K562 (cell line): ENCODE data around the gene POGLUT2. TPM values are rescaled to one million over a fixed set of nuclear protein-coding genes. Genes with fewer than 3 reads are reported as not detected.

Source experiments
- ATAC-seq: fragments of 200-7000 bp; cut with Tn5 transposase; 3 replicates; pipeline ENCODE4 v1.9.1; 2020; ENCODE audit warnings: moderate library complexity
- BruUV-seq: library from RNA; stranded (reverse); fragments of 400-500 nt; replicated peaks from 2 replicates; lab custom pipeline; 2021; lab: Mats Ljungman, UMichigan
- CTCF ChIA-PET: fragments of 300-600 bp; formaldehyde crosslinking; extraction: SDS; loops from one replicate; lab custom pipeline; 2021; ENCODE audit warnings: low intra/inter-chr PET ratio; lab: Yijun Ruan, JAX
- POLR2A ChIA-PET: fragments of 300-600, 350-650 bp; sonication (Branson Sonifier 250); formaldehyde crosslinking; extraction: SDS; loops from one replicate; lab custom pipeline; 2021; ENCODE audit warnings: antibody characterized with exemption, inconsistent platforms; lab: Yijun Ruan, JAX
- DNase-seq, 4 experiments: peaks; one replicate each; pipeline versions ENCODE4 v3.0.0 to v3.0.0-alpha.2; 2011 to 2018; ENCODE audit warnings: low spot score in 3 of 4, mixed read lengths in 3 of 4; ENCODE audit errors: extremely low read depth in 1 of 4
- FAIRE-seq: peaks from 2 replicates; lab custom pipeline; 2011; peaks lifted over from hg19 to GRCh38; lab: Jason Lieb, UNC
- H2AFZ ChIP-seq: 2 replicates; pipeline ENCODE4 v1.6.0; 2011; ENCODE audit warnings: low read depth, low read length, control low read depth, inconsistent platforms
- H3K27ac ChIP-seq: fragments of 200-600 bp; 3 replicates; pipeline ENCODE4 v1.8.0; 2011; ENCODE audit warnings: low read depth, mild to moderate bottlenecking, control low read depth, inconsistent platforms, low read length, moderate library complexity, mixed read lengths; ENCODE audit errors: extremely low read depth
- H3K27me3 ChIP-seq, 2 experiments: fragments of 300-600 bp in 1 of 2; 2 replicates in 1 of 2; 3 replicates in 1 of 2; pipeline versions ENCODE4 v1.6.0 to v1.8.0; 2011; ENCODE audit warnings: inconsistent platforms in 2 of 2, low read length in 2 of 2, mild to moderate bottlenecking in 1 of 2, mixed read lengths in 1 of 2, moderate library complexity in 1 of 2; ENCODE audit not compliant: control insufficient read depth in 2 of 2, insufficient read depth in 2 of 2
- H3K36me3 ChIP-seq: fragments of 300-600 bp; 3 replicates; pipeline ENCODE4 v1.8.0; 2011; ENCODE audit warnings: mild to moderate bottlenecking, low read length, inconsistent platforms; ENCODE audit not compliant: control insufficient read depth, insufficient read depth
- H3K4me1 ChIP-seq, 2 experiments: fragments of 200-600 bp in 1 of 2; replicated peaks in 1 of 2; 2 replicates in 1 of 2; 3 replicates in 1 of 2; pipeline versions ENCODE4 v1.5.1 to v1.8.0; 2011; ENCODE audit warnings: inconsistent platforms in 2 of 2, low read length in 2 of 2, mild to moderate bottlenecking in 1 of 2, mixed read lengths in 1 of 2, moderate library complexity in 1 of 2; ENCODE audit not compliant: control insufficient read depth in 2 of 2, insufficient read depth in 2 of 2
- H3K4me2 ChIP-seq: 2 replicates; pipeline ENCODE4 v1.6.1; 2011; ENCODE audit warnings: low read length, control low read depth, inconsistent platforms, mixed read lengths; ENCODE audit not compliant: insufficient read depth
- H3K4me3 ChIP-seq: fragments of 200-600 bp; sonication (generic), shearing (Covaris generic); 2 replicates; pipeline ENCODE4 v1.5.1; 2016; ENCODE audit warnings: control low read depth, inconsistent platforms
- H3K79me2 ChIP-seq: fragments of 200-600 bp; 3 replicates; pipeline ENCODE4 v1.8.0; 2011; ENCODE audit warnings: low read length, inconsistent platforms; ENCODE audit not compliant: control insufficient read depth, insufficient read depth
- H3K9ac ChIP-seq, 2 experiments: 2 replicates each; pipeline versions ENCODE4 v1.6.0 to v1.6.1; 2011; ENCODE audit warnings: low read depth in 2 of 2, low read length in 2 of 2, control low read depth in 1 of 2, inconsistent platforms in 1 of 2, mild to moderate bottlenecking in 1 of 2, mixed read lengths in 1 of 2; ENCODE audit not compliant: insufficient read depth in 1 of 2
- H3K9me1 ChIP-seq: one replicate; pipeline ENCODE4 v1.6.0; 2011; ENCODE audit warnings: inconsistent platforms, mild to moderate bottlenecking, low read length, moderate library complexity; ENCODE audit not compliant: control insufficient read depth, insufficient read depth
- H3K9me3 ChIP-seq: replicated peaks from 2 replicates; pipeline ENCODE4 v1.5.1; 2011; ENCODE audit warnings: low read depth, low read length, inconsistent platforms; ENCODE audit not compliant: control insufficient read depth, insufficient read depth
- H4K20me1 ChIP-seq: replicated peaks from 2 replicates; pipeline ENCODE4 v1.6.1; 2011; ENCODE audit warnings: low read length, inconsistent platforms, mixed read lengths; ENCODE audit not compliant: control insufficient read depth, insufficient read depth
- ARID1B ChIP-seq: fragments of 450-650 bp; IDR thresholded peaks from 2 replicates; pipeline ENCODE4 v1.6.1; 2016; ENCODE audit warnings: antibody characterized with exemption, mild to moderate bottlenecking, inconsistent platforms
- BRD4 ChIP-seq: fragments of 200-600 bp; sonication (generic); IDR thresholded peaks from 2 replicates; pipeline ENCODE4 v1.6.1; 2017; ENCODE audit warnings: inconsistent platforms
- DACH1 ChIP-seq: fragments of 450-650 bp; IDR thresholded peaks from 2 replicates; pipeline ENCODE4 v1.6.1; 2018; ENCODE audit not compliant: partially characterized antibody
- MTF1 ChIP-seq: fragments of 250-450 bp; sonication (Bioruptor Pico); IDR thresholded peaks from 2 replicates; pipeline ENCODE4 v1.9.0; 2021; ENCODE audit warnings: moderate library complexity, mild to moderate bottlenecking, inconsistent platforms, borderline replicate concordance
- PHF20 ChIP-seq: fragments of 450-650 bp; IDR thresholded peaks from 2 replicates; pipeline ENCODE4 v1.6.1; 2018; ENCODE audit not compliant: partially characterized antibody
- SMAD3 ChIP-seq: fragments of 450-650 bp; formaldehyde crosslinking; conservative IDR thresholded peaks from 2 replicates; pipeline ENCODE4 v1.4.0; 2020; ENCODE audit warnings: mild to moderate bottlenecking
- TSC22D4 ChIP-seq: fragments of 450-650 bp; IDR thresholded peaks from 2 replicates; pipeline ENCODE4 v1.6.1; 2016; ENCODE audit warnings: missing genetic modification characterization, missing biosample characterization, control low read depth
- WGBS: fragments of 100-300 bp; shearing (Covaris generic); methylation state at CpG from one replicate; pipeline ENCODE4 v1.1.6; 2016; ENCODE audit warnings: low coverage, mixed read lengths; ENCODE audit not compliant: insufficient coverage; ENCODE audit errors: missing lambda C conversion rate; 5-methylcytosine and 5-hydroxymethylcytosine counted together
- in situ Hi-C: fragments of 300-500 bp; cut with MboI; formaldehyde crosslinking; loops from 4 replicates; pipeline ENCODE4 v1.15.0; 2018; ENCODE audit warnings: inconsistent platforms, mixed read lengths
- intact Hi-C: fragments of 100-400 bp; cut with micrococcal nuclease; formaldehyde crosslinking; loops from 2 replicates; pipeline ENCODE4 v1.14.2; 2022
- polyA plus RNA-seq, 8 experiments: library from polyadenylated mRNA; depleted of rRNA in 4 of 8; stranded (reverse) in 5 of 8; unstranded in 3 of 8; fragments of >200 nt; fragmentation: Nextera tagmentation in 2 of 8; fragmentation: Illumina TruSeq in 1 of 8; extraction: Ambion mirVana in 2 of 8; extraction: Trizol in 1 of 8; gene quantifications; 2 replicates each; pipeline versions ENCODE4 v1.2.1 to v1.2.3, GENCODE V29; 2011 to 2014; ENCODE audit warnings: inconsistent platforms in 1 of 8, missing spikeins in 1 of 8
- total RNA-seq, 7 experiments: library from RNA; depleted of rRNA in 6 of 7; stranded (reverse); fragments of >200 nt in 6 of 7; fragmentation: Illumina TruSeq in 2 of 7; extraction: Trizol in 2 of 7; gene quantifications; 2 replicates each; pipeline versions ENCODE4 v1.2.1 to v1.2.3, GENCODE V29; 2011 to 2021; ENCODE audit warnings: low replicate concordance in 1 of 7
- TF ChIP-seq, protein P1 (sequence below), 3 experiments: IDR thresholded peaks in 2 of 3; conservative IDR thresholded peaks in 1 of 3; 2 replicates each; pipeline ENCODE4 v1.5.1; 2011 to 2012; ENCODE audit warnings: low read length in 3 of 3, mild to moderate bottlenecking in 3 of 3, control low read depth in 2 of 3, improper control_type of control experiment in 1 of 3, inconsistent platforms in 1 of 3, low read depth in 1 of 3, mixed read lengths in 1 of 3, moderate library complexity in 1 of 3; ENCODE audit not compliant: insufficient read depth in 2 of 3
- TF ChIP-seq, protein P2 (sequence below): sonication (generic); formaldehyde crosslinking; IDR thresholded peaks from 2 replicates; pipeline ENCODE4 v1.8.0; 2023; ENCODE audit warnings: mild to moderate bottlenecking, missing genetic modification reagents
- TF ChIP-seq, protein P3 (sequence below): fragments of 250-450 bp; sonication (Bioruptor Pico); IDR thresholded peaks from 2 replicates; pipeline ENCODE4 v1.4.0; 2020

The POGLUT2 gene
- total and polyA plus RNA-seq, 9 of the 15 experiments (the other 6 are each of a cell fraction or from before 2014, with no cell fraction given): 3.8 to 11.8 (median 10.8) TPM

DNA sequence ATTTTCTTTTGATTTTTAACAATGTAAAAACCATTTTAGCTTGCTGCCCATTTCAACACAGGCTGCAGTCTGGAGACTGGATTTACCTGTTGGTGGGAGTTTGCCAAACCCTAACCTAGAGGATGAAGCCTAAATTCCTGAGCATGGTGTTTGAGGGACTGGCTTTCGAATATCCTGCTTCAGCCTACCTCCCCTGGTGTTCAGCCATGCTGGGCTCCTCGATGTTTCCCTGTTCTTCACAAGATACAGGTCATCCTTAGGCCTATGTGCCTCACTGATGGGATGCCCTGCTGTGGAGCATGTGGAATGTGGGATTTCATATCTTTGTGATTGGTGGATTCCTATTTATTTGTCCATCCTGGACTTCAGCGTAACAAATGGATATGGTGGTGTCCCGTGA lies 26.6 kb upstream of the POGLUT2 start:
- peaks cover 38% of the 10 kb centered on the region for H3K36me3 ChIP-seq
- 77% methylated on average over 2 of the region's 4 CpGs for WGBS
- FAIRE-seq: no peak
- CTCF ChIA-PET: no interaction called here
- no peaks in the 10 kb centered on the region for H3K9me1 ChIP-seq
- H3K27ac ChIP-seq: no peak overlapping the region
- H3K27me3 ChIP-seq: no peaks in the 10 kb centered on the region
- H3K4me2 ChIP-seq: no peak overlapping the region
- no peaks in the 10 kb centered on the region for H3K9me3 ChIP-seq
- intact Hi-C loops: no loop called here
- DNase-seq: no peak
- no peak overlapping the region for H3K4me3 ChIP-seq
- in situ Hi-C loops: no loop called here
- no peaks in the 10 kb centered on the region for H3K79me2 ChIP-seq
- no TSS peak for BruUV-seq
- POLR2A ChIA-PET: no interaction called here
- H4K20me1 ChIP-seq: no peaks in the 10 kb centered on the region
- no peak overlapping the region for H3K9ac ChIP-seq
- no peak overlapping the region for H2AFZ ChIP-seq
- no peaks in the 10 kb centered on the region for H3K4me1 ChIP-seq
- ATAC-seq: no peak
- TF ChIP-seq DACH1: no peak
- no peak for TF ChIP-seq SMAD3 (CRISPR knock-in tag)
- TF ChIP-seq, protein P1, sequence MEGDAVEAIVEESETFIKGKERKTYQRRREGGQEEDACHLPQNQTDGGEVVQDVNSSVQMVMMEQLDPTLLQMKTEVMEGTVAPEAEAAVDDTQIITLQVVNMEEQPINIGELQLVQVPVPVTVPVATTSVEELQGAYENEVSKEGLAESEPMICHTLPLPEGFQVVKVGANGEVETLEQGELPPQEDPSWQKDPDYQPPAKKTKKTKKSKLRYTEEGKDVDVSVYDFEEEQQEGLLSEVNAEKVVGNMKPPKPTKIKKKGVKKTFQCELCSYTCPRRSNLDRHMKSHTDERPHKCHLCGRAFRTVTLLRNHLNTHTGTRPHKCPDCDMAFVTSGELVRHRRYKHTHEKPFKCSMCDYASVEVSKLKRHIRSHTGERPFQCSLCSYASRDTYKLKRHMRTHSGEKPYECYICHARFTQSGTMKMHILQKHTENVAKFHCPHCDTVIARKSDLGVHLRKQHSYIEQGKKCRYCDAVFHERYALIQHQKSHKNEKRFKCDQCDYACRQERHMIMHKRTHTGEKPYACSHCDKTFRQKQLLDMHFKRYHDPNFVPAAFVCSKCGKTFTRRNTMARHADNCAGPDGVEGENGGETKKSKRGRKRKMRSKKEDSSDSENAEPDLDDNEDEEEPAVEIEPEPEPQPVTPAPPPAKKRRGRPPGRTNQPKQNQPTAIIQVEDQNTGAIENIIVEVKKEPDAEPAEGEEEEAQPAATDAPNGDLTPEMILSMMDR (IDR thresholded peaks at IDR 0.05 in 2 of 3, conservative IDR thresholded peaks at IDR 0.05 in 1 of 3; ENCODE audit: insufficient read depth in 2 of 3, low read depth in 1 of 3, low read length in 3 of 3): no peak
- no peak for TF ChIP-seq TSC22D4 (tag)
- TF ChIP-seq, protein P2, sequence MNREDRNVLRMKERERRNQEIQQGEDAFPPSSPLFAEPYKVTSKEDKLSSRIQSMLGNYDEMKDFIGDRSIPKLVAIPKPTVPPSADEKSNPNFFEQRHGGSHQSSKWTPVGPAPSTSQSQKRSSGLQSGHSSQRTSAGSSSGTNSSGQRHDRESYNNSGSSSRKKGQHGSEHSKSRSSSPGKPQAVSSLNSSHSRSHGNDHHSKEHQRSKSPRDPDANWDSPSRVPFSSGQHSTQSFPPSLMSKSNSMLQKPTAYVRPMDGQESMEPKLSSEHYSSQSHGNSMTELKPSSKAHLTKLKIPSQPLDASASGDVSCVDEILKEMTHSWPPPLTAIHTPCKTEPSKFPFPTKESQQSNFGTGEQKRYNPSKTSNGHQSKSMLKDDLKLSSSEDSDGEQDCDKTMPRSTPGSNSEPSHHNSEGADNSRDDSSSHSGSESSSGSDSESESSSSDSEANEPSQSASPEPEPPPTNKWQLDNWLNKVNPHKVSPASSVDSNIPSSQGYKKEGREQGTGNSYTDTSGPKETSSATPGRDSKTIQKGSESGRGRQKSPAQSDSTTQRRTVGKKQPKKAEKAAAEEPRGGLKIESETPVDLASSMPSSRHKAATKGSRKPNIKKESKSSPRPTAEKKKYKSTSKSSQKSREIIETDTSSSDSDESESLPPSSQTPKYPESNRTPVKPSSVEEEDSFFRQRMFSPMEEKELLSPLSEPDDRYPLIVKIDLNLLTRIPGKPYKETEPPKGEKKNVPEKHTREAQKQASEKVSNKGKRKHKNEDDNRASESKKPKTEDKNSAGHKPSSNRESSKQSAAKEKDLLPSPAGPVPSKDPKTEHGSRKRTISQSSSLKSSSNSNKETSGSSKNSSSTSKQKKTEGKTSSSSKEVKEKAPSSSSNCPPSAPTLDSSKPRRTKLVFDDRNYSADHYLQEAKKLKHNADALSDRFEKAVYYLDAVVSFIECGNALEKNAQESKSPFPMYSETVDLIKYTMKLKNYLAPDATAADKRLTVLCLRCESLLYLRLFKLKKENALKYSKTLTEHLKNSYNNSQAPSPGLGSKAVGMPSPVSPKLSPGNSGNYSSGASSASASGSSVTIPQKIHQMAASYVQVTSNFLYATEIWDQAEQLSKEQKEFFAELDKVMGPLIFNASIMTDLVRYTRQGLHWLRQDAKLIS (CRISPR knock-in tag): no peak
- TF ChIP-seq PHF20: no peak
- TF ChIP-seq, protein P3, sequence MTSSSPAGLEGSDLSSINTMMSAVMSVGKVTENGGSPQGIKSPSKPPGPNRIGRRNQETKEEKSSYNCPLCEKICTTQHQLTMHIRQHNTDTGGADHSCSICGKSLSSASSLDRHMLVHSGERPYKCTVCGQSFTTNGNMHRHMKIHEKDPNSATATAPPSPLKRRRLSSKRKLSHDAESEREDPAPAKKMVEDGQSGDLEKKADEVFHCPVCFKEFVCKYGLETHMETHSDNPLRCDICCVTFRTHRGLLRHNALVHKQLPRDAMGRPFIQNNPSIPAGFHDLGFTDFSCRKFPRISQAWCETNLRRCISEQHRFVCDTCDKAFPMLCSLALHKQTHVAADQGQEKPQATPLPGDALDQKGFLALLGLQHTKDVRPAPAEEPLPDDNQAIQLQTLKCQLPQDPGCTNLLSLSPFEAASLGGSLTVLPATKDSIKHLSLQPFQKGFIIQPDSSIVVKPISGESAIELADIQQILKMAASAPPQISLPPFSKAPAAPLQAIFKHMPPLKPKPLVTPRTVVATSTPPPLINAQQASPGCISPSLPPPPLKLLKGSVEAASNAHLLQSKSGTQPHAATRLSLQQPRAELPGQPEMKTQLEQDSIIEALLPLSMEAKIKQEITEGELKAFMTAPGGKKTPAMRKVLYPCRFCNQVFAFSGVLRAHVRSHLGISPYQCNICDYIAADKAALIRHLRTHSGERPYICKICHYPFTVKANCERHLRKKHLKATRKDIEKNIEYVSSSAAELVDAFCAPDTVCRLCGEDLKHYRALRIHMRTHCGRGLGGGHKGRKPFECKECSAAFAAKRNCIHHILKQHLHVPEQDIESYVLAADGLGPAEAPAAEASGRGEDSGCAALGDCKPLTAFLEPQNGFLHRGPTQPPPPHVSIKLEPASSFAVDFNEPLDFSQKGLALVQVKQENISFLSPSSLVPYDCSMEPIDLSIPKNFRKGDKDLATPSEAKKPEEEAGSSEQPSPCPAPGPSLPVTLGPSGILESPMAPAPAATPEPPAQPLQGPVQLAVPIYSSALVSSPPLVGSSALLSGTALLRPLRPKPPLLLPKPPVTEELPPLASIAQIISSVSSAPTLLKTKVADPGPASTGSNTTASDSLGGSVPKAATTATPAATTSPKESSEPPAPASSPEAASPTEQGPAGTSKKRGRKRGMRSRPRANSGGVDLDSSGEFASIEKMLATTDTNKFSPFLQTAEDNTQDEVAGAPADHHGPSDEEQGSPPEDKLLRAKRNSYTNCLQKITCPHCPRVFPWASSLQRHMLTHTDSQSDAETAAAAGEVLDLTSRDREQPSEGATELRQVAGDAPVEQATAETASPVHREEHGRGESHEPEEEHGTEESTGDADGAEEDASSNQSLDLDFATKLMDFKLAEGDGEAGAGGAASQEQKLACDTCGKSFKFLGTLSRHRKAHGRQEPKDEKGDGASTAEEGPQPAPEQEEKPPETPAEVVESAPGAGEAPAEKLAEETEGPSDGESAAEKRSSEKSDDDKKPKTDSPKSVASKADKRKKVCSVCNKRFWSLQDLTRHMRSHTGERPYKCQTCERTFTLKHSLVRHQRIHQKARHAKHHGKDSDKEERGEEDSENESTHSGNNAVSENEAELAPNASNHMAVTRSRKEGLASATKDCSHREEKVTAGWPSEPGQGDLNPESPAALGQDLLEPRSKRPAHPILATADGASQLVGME (CRISPR knock-in tag): no peak
- TF ChIP-seq ARID1B: no peak
- TF ChIP-seq BRD4: no peak
- no peak for TF ChIP-seq MTF1 (CRISPR knock-in tag)
